ENCODE measurements around the gene ATPAF1. TPM values are rescaled to one million over a fixed set of nuclear protein-coding genes. Genes with fewer than 3 reads are reported as not detected.

Gene ATPAF1
- total RNA-seq, 1 experiment from 2014 or later: 50.3 TPM

DNA sequence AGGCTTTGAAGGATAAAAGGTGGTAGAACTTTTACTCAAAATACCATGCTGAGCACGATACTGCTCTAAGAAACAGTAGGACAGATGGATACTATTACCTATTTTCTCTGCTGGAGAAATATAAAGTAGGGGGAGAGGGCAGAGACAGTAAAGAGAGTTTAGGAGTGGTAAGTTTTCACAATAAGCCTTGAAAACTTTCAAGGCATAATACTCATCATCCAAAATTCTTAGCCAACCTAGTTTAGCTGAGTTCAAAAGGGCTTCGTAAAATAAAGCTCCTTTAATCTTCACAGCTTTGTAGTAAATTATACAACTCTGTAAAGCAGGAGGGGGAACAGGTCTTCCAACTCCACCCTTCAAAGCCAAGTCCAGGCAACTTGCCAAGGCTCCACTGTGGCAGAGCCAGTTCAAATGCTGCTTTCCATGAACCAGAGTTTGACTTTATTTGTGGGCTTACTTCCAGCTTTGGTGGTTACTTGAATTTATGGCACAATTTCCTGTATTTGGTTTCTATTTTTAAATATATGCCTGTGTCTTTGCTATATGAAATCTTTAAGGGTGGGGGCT, 19.0 kb upstream of the ATPAF1 start:
- ChIA-PET POLR2A (ENCODE audit: unreplicated experiment) (interaction anchor here (0.7 kb wide), 1 partner anchor 10 kb away, joined by 3 read pairs; no protein-coding TSS in a partner anchor), CTCF (no interaction called here)
- H3K27me3 ChIP-seq (ENCODE audit: insufficient read depth, low read depth): no peaks in the 10 kb centered on the region
- no peak overlapping the region for H2AFZ ChIP-seq
- peaks cover 5% of the 10 kb centered on the region; the same call in 1 of the 2 replicates for H4K20me1 ChIP-seq (ENCODE audit: insufficient read depth)
- no TSS peak for BruUV-seq (replicated peaks)
- no peak overlapping the region for H3K4me3 ChIP-seq
- no peak overlapping the region for H3K27ac ChIP-seq
- 0 out of 2 replicates have a peak, but pooled peaks cover 3% of the 10 kb centered on the region for H3K79me2 ChIP-seq (ENCODE audit: low read depth)
- intact Hi-C loops (cut with micrococcal nuclease; ENCODE audit: unreplicated experiment): no loop called here
- H3F3A ChIP-seq (ENCODE audit: insufficient read depth, low read depth): peaks cover 14% of the 10 kb centered on the region; the same call in 1 of the 2 replicates
- peak; percentile 51 to 76 for DNase-seq
- peaks cover 10% of the 10 kb centered on the region; the same call in 1 of the 2 replicates for H3K4me1 ChIP-seq (replicated peaks; ENCODE audit: insufficient read depth)
- H3K9me3 ChIP-seq (ENCODE audit: insufficient read depth, low read depth): no peaks in the 10 kb centered on the region
- H3K4me2 ChIP-seq: peak overlapping the region; percentile 26; the same call in 1 of the 2 replicates
- H3K9me2 ChIP-seq (ENCODE audit: insufficient read depth): no peaks in the 10 kb centered on the region
- H3K36me3 ChIP-seq (ENCODE audit: low read depth): peaks cover 53% of the 10 kb centered on the region
- TF ChIP-seq, protein P1, sequence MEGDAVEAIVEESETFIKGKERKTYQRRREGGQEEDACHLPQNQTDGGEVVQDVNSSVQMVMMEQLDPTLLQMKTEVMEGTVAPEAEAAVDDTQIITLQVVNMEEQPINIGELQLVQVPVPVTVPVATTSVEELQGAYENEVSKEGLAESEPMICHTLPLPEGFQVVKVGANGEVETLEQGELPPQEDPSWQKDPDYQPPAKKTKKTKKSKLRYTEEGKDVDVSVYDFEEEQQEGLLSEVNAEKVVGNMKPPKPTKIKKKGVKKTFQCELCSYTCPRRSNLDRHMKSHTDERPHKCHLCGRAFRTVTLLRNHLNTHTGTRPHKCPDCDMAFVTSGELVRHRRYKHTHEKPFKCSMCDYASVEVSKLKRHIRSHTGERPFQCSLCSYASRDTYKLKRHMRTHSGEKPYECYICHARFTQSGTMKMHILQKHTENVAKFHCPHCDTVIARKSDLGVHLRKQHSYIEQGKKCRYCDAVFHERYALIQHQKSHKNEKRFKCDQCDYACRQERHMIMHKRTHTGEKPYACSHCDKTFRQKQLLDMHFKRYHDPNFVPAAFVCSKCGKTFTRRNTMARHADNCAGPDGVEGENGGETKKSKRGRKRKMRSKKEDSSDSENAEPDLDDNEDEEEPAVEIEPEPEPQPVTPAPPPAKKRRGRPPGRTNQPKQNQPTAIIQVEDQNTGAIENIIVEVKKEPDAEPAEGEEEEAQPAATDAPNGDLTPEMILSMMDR (conservative IDR thresholded peaks at IDR 0.05): no peak
- no peak for TF ChIP-seq EZH2 (IDR thresholded peaks at IDR 0.05; ENCODE audit: low read depth)

DNA sequence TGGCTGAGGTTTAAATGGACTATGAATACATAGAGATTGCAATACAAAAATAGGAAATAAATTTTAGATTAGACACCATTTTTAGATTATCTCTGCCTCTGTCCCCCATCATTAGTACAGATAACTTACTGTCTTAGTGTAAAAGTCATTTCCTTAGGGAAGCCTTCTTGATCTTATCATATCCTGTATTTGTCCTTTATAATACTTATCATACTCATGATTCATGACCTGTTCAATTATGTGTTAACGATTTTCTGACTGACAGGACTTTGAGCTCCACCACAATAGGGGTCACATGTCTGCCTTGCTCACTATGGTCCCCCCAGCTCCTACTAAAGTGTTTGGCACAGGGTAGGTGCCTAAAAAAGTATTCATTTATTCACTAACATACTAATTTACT, 18.1 kb upstream of the ATPAF1 start:
- BruUV-seq (replicated peaks): no TSS peak
- peaks cover 15% of the 10 kb centered on the region; the same call in 1 of the 2 replicates for H3F3A ChIP-seq (ENCODE audit: insufficient read depth, low read depth)
- H3K4me2 ChIP-seq: no peak overlapping the region
- POLR2A ChIA-PET (ENCODE audit: unreplicated experiment): no interaction called here
- peaks cover 5% of the 10 kb centered on the region; the same call in 1 of the 2 replicates for H4K20me1 ChIP-seq (ENCODE audit: insufficient read depth)
- H3K4me1 ChIP-seq (replicated peaks; ENCODE audit: insufficient read depth): peaks cover 10% of the 10 kb centered on the region; the same call in 1 of the 2 replicates
- H3K4me3 ChIP-seq: no peak overlapping the region
- CTCF ChIA-PET: no interaction called here
- H3K79me2 ChIP-seq (ENCODE audit: low read depth): no peaks in the 10 kb centered on the region
- no peak for TF ChIP-seq EZH2 (IDR thresholded peaks at IDR 0.05; ENCODE audit: low read depth)
- TF ChIP-seq, protein P1 (conservative IDR thresholded peaks at IDR 0.05): no peak
- H2AFZ ChIP-seq: no peak overlapping the region
- DNase-seq: no peak
- no peaks in the 10 kb centered on the region for H3K27me3 ChIP-seq (ENCODE audit: insufficient read depth, low read depth)
- H3K27ac ChIP-seq: no peak overlapping the region
- no peaks in the 10 kb centered on the region for H3K9me2 ChIP-seq (ENCODE audit: insufficient read depth)
- H3K9me3 ChIP-seq (ENCODE audit: insufficient read depth, low read depth): no peaks in the 10 kb centered on the region
- H3K36me3 ChIP-seq (ENCODE audit: low read depth): peaks cover 45% of the 10 kb centered on the region
- intact Hi-C loops (cut with micrococcal nuclease; ENCODE audit: unreplicated experiment): no loop called here

DNA sequence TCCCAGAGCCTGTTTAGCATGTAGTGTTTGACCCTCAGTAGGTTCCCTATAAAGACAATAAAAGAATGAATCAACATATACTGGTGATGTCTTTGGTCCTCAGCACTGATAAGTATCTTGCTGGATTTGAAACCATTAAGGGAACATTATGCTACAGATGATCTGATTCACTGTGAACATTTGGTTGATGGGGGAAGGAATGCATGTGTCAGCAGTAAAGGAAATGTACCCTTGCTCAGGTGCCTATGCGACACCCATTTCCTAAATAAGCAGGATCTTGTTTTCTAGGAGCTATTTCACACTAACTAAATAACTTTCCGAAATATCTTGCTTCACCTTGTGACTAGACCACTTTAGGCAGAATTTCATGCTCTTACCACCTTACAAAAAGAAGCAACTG, 16.5 kb upstream of the ATPAF1 start:
- ChIA-PET CTCF (no interaction called here), POLR2A (ENCODE audit: unreplicated experiment) (no interaction called here)
- Histone ChIP-seq H3K4me1 (replicated peaks; ENCODE audit: insufficient read depth) (peaks cover 10% of the 10 kb centered on the region; the same call in 1 of the 2 replicates), H3K4me2 (no peak overlapping the region), H4K20me1 (ENCODE audit: insufficient read depth) (peaks cover 10% of the 10 kb centered on the region), H3K4me3 (no peak overlapping the region), H3K27me3 (ENCODE audit: insufficient read depth, low read depth) (no peaks in the 10 kb centered on the region), H3F3A (ENCODE audit: insufficient read depth, low read depth) (peaks cover 15% of the 10 kb centered on the region; the same call in 1 of the 2 replicates), H3K79me2 (ENCODE audit: low read depth) (no peaks in the 10 kb centered on the region), H3K27ac (no peak overlapping the region), H3K36me3 (ENCODE audit: low read depth) (peaks cover 47% of the 10 kb centered on the region), H2AFZ (no peak overlapping the region), H3K9me2 (ENCODE audit: insufficient read depth) (no peaks in the 10 kb centered on the region), H3K9me3 (ENCODE audit: insufficient read depth, low read depth) (no peaks in the 10 kb centered on the region)
- DNase-seq: no peak
- no TSS peak for BruUV-seq (replicated peaks)
- no peak for TF ChIP-seq EZH2 (IDR thresholded peaks at IDR 0.05; ENCODE audit: low read depth)
- TF ChIP-seq, protein P1 (conservative IDR thresholded peaks at IDR 0.05): no peak
- intact Hi-C loops (cut with micrococcal nuclease; ENCODE audit: unreplicated experiment): no loop called here
